ENCODE results near the gene TXLNB. TPM values are rescaled to one million over a fixed set of nuclear protein-coding genes. Genes with fewer than 3 reads are reported as not detected.

The TXLNB gene
- total RNA-seq, 2 donors from 2014 or later = 0.32 to 1.2 TPM

DNA sequence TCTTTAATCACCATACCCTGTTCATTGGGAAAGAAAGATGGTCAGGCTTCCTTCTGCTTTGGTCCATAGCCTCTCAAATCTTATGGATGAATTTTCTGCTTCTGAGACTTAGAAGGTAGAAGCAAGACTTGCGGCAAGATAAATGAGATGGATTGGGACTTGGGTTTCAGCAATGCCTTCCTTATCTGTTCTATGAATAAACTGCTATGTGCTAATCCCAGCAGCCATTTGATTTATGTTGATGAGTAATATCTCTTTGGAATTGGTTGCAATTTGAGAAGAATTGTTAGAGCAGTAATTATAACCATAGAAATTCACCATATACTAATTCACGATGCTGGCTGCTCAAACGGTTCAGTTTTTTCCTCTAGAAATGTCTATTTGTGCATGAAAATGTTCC lies 48.3 kb downstream of the TXLNB start:
- H3K4me1 ChIP-seq (replicated peaks) = no peaks in the 10 kb centered on the region
- no peaks in the 10 kb centered on the region for H3K36me3 ChIP-seq
- H3K9me3 ChIP-seq = no peaks in the 10 kb centered on the region
- no peak overlapping the region for H3K27ac ChIP-seq
- 91% methylated on average over 3 of the region's 3 CpGs for WGBS
- no peak for DNase-seq (ENCODE audit: low spot score)
- TF ChIP-seq POLR2A (IDR thresholded peaks at IDR 0.05) (no peak), POLR2AphosphoS5 (IDR thresholded peaks at IDR 0.05) (no peak)
- TF ChIP-seq, protein P1, sequence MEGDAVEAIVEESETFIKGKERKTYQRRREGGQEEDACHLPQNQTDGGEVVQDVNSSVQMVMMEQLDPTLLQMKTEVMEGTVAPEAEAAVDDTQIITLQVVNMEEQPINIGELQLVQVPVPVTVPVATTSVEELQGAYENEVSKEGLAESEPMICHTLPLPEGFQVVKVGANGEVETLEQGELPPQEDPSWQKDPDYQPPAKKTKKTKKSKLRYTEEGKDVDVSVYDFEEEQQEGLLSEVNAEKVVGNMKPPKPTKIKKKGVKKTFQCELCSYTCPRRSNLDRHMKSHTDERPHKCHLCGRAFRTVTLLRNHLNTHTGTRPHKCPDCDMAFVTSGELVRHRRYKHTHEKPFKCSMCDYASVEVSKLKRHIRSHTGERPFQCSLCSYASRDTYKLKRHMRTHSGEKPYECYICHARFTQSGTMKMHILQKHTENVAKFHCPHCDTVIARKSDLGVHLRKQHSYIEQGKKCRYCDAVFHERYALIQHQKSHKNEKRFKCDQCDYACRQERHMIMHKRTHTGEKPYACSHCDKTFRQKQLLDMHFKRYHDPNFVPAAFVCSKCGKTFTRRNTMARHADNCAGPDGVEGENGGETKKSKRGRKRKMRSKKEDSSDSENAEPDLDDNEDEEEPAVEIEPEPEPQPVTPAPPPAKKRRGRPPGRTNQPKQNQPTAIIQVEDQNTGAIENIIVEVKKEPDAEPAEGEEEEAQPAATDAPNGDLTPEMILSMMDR (IDR thresholded peaks at IDR 0.05) = no peak
- no peak overlapping the region for H3K4me3 ChIP-seq
- intact Hi-C loops (cut with DNase I) = no loop called here
- H3K27me3 ChIP-seq (replicated peaks; ENCODE audit: insufficient read depth) = no peaks in the 10 kb centered on the region

DNA sequence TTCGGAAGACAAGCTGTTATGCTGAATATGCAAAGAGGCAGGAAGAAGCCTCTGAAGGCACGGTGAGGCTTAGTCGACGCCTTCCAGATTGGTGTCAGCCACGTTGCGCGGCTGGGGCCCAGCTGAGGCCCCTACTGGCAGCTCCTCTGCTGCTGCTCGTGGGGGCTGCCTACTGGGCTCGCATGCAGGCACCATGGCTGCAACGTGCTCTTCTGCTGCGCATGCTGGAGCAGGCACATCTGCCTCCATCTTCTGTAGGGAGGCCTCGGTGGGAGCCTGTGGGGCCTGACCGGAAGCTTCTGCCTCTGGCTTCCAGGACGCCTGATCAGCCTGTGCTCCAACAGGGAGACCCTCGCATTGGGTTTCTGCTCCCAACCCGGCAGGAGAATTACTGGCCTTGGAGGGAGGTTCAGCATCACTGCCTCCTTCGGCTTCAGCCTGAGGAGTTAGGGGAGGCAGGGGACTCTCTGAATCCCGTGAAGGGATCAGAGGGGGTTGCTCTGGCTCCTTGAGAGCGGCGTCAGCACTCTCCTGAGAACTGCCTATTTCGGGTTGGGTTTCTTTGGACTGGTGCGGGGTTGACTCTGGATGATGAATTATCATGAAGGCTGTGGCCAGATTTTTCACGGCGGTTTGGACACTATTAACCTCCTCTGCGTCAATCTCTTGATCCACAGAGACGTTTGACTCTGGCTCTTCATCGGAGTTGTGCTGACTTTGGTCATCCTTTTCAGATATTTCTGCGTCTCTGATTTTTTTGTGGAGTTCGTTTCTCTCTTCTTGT lies 49.1 kb downstream of the TXLNB start:
- Histone ChIP-seq H3K36me3 (no peaks in the 10 kb centered on the region), H3K4me1 (replicated peaks) (no peaks in the 10 kb centered on the region), H3K9me3 (no peaks in the 10 kb centered on the region), H3K27ac (no peak overlapping the region), H3K27me3 (replicated peaks; ENCODE audit: insufficient read depth) (no peaks in the 10 kb centered on the region), H3K4me3 (no peak overlapping the region)
- TF ChIP-seq, protein P1 (IDR thresholded peaks at IDR 0.05) = no peak
- TF ChIP-seq POLR2A (IDR thresholded peaks at IDR 0.05) = no peak
- no peak for TF ChIP-seq POLR2AphosphoS5 (IDR thresholded peaks at IDR 0.05)
- intact Hi-C loops (cut with DNase I) = no loop called here
- 97% methylated on average over 29 of the region's 29 CpGs for WGBS
- DNase-seq (ENCODE audit: low spot score) = no peak

DNA sequence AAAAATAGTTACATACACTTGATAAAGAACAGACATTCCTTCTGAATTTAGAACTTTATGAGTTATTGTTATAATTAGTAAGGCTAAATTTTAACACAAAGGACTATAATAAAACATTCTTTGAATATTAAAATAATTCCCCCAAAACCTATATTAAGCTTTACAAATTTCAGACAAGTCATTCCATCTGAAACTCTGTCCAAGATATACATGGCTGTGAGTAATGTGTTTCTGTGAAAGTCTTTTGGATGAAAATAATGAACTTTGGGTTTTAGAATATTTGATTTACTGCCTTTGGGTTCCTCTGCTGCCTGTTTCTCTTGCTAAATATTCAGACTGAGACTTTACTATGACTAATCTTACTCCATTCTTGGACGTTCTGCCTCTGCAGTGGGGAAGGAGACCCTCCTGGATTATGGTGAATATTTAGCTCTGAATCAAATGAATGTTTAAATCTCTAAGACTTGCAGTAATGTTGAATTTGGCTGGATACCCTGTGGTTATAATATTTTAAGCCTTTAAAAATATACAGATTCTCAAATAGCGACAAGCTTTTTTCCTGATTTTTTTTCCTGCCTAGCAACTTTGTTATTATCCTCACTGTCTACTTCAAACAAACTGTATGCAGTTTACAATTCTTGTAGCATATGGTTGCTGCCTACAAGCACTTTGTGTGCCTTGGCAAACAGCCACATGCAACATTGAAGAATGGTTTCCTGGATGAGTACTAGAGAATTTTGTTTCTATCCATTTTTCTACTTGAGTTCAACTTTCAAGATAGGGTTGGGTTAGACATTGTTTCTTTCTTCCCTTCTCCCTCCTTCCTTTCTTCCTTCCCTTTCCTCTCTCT lies 51.4 kb downstream of the TXLNB start:
- H3K4me1 ChIP-seq (replicated peaks) = no peaks in the 10 kb centered on the region
- no peaks in the 10 kb centered on the region for H3K9me3 ChIP-seq
- intact Hi-C loops (cut with DNase I) = no loop called here
- H3K4me3 ChIP-seq = no peak overlapping the region
- TF ChIP-seq POLR2A (IDR thresholded peaks at IDR 0.05) (no peak), POLR2AphosphoS5 (IDR thresholded peaks at IDR 0.05) (peak; percentile 75)
- TF ChIP-seq, protein P1 (IDR thresholded peaks at IDR 0.05) = no peak
- H3K36me3 ChIP-seq = no peaks in the 10 kb centered on the region
- H3K27me3 ChIP-seq (replicated peaks; ENCODE audit: insufficient read depth) = no peaks in the 10 kb centered on the region
- WGBS = 10% methylated on average over 2 of the region's 2 CpGs
- peak; percentile 78 for DNase-seq (ENCODE audit: low spot score)
- H3K27ac ChIP-seq = no peak overlapping the region

DNA sequence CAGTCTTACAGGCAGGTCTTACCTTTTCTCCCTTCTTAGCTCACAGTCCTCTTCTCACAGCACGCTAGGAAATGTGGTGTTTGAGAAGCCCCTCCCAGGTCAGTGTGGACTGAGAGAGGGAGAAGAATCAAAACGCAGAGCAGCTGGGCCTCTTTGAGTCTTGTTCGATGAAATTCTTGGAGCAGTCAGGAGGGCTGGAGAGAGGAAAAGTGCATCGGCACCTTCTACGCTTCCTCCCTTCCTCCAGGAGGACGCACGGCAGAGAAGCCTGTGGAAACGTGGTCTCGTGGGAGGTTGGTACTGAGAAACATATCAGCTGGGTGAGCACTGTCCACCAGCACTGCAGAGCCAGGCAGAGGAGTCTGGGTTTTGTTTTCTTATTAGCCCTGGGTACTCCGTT lies 52.7 kb downstream of the TXLNB start:
- intact Hi-C loops (cut with DNase I) = no loop called here
- H3K27ac ChIP-seq = no peak overlapping the region
- WGBS = 65% methylated on average over 10 of the region's 10 CpGs

More for the DNA sequence above, 52.7 kb downstream of the TXLNB start:
- TF ChIP-seq, protein P1 (IDR thresholded peaks at IDR 0.05) = no peak
- no peak for TF ChIP-seq POLR2AphosphoS5 (IDR thresholded peaks at IDR 0.05)
- H3K4me3 ChIP-seq = no peak overlapping the region
- H3K9me3 ChIP-seq = no peaks in the 10 kb centered on the region
- no peaks in the 10 kb centered on the region for H3K27me3 ChIP-seq (replicated peaks; ENCODE audit: insufficient read depth)
- no peaks in the 10 kb centered on the region for H3K4me1 ChIP-seq (replicated peaks)
- no peaks in the 10 kb centered on the region for H3K36me3 ChIP-seq
- DNase-seq (ENCODE audit: low spot score) = no peak

Data from prostate gland (tissue), 2 donors.